KOPT-K1 (cell line): ENCODE data around the gene WASHC4.
"Not testable (repeated sequence)": the region's sequence is repeated elsewhere in the genome, so short reads cannot be mapped to it uniquely, and the experiment has no call there.

Source experiments
- H3K27ac ChIP-seq: fragments of 200-600 bp; sonication (generic); 2 replicates; pipeline ENCODE4 v1.5.1; 2016; ENCODE audit warnings: antibody characterized with exemption, mild to moderate bottlenecking, low read depth, low read length; ENCODE audit not compliant: poor library complexity, severe bottlenecking
- H3K36me3 ChIP-seq: fragments of 200-600 bp; sonication (generic); 2 replicates; pipeline ENCODE4 v1.5.1; 2017; ENCODE audit warnings: antibody characterized with exemption, mild to moderate bottlenecking, low read length, moderate library complexity; ENCODE audit not compliant: insufficient read depth
- H3K9me3 ChIP-seq: fragments of 200-600 bp; sonication (generic); 2 replicates; pipeline ENCODE4 v1.5.1; 2017; ENCODE audit warnings: antibody characterized with exemption, low read length, mild to moderate bottlenecking; ENCODE audit not compliant: insufficient read depth, poor library complexity, severe bottlenecking

The WASHC4 gene

DNA sequence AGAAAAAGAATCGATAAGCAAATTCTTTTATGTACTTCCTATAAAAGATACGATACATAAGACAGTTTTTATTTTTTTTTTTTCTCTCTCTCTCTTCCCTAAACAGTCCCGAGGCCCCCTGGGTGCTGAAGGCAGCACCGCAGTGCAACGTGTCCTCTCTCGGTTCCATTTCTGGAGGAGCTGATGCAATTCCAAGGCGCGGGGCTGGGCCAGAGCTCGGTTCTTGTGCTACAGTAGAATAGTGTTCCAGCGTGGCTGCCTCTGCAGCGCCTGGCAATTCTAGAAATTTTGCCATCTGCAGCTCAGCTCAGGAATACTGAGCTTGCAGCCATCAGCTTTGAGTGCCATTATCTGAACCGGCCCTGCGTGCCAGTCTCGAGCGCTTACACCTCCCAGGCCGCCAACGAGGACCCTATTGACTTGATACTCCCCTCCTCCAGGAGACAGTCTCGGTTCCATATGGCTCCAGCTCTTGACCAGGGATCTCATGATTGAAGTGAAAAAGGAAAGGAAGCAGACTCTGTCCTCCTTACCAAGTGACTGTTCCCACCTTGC, 23.9 kb upstream of the WASHC4 start:
- H3K27ac ChIP-seq: no peak overlapping the region
- no peaks in the 10 kb centered on the region for H3K36me3 ChIP-seq
- peaks cover 15% of the 10 kb centered on the region for H3K9me3 ChIP-seq

DNA sequence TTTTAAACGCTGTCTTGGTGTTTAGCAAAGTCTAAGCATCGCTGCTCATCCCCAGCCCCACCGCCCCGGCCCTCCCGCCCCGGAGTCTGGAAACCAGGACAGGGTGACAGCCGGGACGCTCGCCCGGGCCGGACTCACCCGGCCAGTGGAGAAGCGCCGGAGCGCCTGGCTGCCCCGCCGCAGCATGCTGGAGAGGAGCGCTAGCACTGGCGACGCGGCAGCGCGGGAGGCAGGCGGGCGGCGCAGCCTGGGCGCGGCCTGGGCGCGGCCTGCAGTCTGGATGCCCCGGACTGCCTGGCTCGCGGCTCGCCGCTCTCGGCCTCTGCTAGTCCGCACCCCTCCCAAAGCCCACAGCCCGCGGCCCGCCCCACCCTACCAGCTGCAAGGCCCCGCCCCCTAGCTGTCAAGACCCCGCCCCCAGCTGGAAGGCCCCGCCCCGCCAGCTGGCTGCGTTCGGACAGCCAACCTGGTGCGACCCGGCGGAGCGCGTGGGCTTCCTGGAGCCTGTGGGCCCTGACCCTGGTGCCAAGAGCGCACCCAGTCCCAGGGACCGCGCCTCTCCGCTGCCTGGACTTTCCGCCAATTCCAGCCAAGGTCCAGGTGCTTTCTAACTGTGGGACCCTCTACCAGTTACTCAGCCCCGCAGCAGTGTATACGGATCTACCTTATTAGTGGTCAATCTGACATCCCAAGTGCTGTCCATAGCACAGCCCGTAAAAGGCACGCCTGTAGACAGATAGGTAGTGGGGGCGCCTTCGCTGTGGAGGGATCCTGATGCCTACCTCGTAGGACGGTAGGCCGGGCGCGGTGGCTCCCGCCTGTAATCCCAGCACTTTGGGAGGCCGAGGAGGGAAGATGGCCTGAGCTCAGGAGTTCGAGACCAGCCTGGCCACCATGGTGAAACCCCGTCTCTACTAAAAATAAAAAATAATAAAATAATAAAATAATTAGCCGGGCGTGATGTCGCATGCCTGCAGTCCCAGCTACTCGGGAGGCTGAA, 23.0 kb upstream of the WASHC4 start, which contains the start of gene ALDH1L2:
Gene ALDH1L2, minus strand, starts transcription at position 208 of the 1,000 bp plus-strand sequence. Its CDS starts 22 bp downstream, at position 186.
- H3K36me3 ChIP-seq: no peaks in the 10 kb centered on the region
- H3K9me3 ChIP-seq: peaks cover 15% of the 10 kb centered on the region
- no peak within 1 kb of the TSS for H3K27ac ChIP-seq

DNA sequence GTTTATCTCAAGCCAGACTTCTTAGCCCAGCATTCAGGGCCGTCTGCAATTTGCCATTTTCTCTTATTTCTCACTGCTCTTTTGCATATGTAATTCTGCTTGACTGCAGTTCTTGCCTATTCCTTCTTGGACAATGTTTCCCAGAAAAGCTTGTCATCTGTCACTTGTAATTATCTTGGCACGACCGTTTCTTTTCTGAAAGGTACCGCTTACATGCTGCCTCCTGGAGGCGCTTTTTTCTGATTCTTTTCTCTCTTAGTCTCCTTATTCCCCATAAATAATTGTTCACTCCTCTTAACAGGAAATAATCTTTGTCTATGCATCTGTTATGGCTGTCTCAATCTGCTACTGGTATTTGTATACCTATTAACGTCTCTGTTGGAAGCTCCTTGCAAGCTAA, 22.0 kb upstream of the WASHC4 start:
- no peak overlapping the region for H3K27ac ChIP-seq
- no peaks in the 10 kb centered on the region for H3K36me3 ChIP-seq
- H3K9me3 ChIP-seq: peaks cover 15% of the 10 kb centered on the region

DNA sequence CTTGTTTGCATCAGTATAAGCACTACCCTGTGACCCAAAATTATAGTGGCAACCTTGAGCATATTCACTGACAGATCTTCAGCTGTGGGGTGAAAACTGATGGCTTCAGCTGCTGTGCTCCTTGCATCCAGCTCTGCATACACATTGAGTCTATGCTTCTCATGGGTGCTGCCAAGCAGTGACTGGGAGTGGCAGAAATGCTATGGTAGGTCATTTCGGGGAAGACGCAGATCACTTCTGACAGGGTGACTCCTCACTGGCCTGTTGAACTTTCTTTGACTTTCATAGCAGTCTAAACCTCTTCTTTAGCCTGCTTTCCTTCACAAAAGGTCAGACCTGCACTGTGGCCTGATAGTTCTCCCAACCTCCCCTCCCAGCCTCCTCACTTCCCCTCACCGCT, 17.7 kb upstream of the WASHC4 start:
- H3K9me3 ChIP-seq: peaks cover 28% of the 10 kb centered on the region
- no peak overlapping the region for H3K27ac ChIP-seq
- no peaks in the 10 kb centered on the region for H3K36me3 ChIP-seq

DNA sequence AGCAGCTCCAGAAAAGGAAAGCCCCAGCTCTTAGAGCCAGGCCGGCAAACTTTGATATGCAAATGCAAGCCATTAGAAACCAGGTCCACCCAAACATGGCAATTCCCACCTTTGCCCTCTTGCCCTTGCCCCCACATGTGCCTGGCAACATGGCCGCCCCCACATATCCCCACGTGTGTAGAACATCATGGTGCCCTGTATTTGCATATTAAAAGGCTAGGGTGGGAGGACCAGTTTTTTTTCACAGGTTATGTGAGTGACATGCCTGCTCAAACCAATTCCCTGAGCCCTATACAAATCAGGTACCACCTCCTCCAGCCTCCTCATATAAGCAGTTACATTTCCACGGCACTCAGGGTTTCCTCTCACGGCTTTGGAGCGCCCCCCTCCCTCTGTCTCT, 17.2 kb upstream of the WASHC4 start:
- Histone ChIP-seq H3K27ac (no peak overlapping the region), H3K9me3 (peaks cover 33% of the 10 kb centered on the region), H3K36me3 (no peaks in the 10 kb centered on the region)

DNA sequence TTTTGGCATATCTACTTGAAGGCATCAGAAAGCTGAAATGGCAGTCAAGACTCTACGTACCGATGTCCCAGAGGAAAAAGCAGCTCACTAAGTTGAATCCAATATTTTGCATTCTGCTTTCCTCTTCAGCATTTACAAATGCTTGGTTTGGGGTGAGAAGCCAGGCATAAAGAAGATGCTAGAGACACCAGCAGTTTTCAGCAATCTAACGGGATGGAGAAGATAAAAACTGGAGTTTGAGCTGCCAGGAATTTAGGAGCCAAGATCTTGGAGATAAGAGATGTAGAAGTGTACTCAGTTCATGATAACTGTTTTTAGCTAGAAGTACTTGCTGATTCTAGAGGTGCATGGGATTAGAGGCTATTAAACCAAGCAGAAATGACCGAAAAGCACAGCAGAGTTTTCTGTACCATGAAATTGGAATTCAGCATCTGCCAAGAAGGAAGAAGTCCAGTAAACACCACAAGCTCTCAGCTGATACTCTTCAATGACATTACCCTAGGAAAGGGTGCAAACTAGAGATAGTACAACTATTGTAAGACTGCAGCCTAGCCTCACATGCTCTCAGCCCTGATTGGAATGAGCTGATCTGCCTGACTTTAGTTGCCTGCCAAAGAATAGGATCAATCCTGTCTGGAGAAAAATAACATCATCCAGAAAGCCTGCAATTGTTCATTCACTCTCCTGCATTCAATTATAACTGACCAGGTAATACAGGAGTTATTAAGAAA, 15.9 kb upstream of the WASHC4 start:
- no peak overlapping the region for H3K27ac ChIP-seq
- H3K36me3 ChIP-seq: no peaks in the 10 kb centered on the region
- H3K9me3 ChIP-seq: peaks cover 34% of the 10 kb centered on the region

DNA sequence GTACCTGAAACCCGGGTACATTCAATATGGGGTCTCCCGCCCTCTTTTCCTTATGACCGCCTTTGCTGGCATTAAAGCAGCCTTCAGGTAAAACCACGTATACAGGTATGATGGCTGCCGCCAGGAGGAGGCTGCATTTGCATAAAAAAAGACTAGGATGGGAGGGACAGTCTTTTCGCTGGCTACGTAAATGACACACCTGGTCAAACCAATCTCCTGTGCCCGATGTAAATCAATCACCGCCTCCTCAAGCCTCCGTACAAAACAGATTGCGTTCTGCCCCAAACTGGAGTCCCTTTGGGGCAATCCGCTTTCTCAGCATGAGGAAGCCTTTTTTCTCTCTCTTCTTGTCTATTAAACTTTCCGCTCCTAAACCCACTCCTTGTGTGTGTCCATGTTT, 15.2 kb upstream of the WASHC4 start:
- peaks cover 33% of the 10 kb centered on the region for H3K9me3 ChIP-seq
- no peak overlapping the region for H3K27ac ChIP-seq
- no peaks in the 10 kb centered on the region for H3K36me3 ChIP-seq

DNA sequence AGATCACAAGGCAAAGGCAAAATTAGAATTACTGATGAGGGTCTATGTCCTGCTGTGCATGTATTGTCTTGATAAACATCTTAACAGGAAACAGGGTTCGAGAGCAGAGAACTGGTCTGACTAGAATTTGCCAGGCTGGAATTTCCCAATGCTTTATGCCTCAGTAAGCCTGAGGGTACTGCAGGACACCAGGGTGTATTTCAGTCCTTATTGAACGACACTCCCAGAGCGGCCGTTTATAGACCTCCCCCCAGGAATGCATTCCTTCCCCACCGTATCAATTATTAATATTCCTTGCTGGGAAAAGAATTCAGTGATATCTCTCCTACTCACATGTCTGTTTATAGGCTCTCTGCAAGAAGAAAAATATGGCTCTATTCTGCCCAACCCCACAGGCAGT, 12.2 kb upstream of the WASHC4 start:
- not testable (repeated sequence) for H3K36me3 ChIP-seq, H3K27ac ChIP-seq
- peaks cover 33% of the 10 kb centered on the region for H3K9me3 ChIP-seq

DNA sequence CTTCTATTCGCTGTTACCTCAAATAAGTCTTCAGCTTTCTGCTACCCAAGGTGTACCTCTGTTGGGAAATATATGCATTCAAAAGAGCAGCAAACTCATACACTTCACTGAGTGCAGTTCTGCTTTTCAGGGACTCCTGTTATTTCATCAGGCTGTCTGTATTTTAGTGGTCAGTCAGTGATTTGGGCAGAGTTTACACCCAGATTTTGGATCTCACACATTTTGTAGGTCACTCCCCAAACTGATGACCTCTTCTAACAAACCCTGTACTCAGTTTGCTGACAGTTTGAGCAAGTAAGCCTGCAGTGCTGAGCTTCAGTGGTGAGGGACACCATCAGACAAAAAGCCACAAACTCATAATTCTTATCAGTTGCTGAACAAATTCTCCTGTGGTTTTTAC, 8.2 kb upstream of the WASHC4 start:
- H3K9me3 ChIP-seq: peaks cover 24% of the 10 kb centered on the region
- peak overlapping the region; percentile 32 for H3K27ac ChIP-seq
- no peaks in the 10 kb centered on the region for H3K36me3 ChIP-seq

DNA sequence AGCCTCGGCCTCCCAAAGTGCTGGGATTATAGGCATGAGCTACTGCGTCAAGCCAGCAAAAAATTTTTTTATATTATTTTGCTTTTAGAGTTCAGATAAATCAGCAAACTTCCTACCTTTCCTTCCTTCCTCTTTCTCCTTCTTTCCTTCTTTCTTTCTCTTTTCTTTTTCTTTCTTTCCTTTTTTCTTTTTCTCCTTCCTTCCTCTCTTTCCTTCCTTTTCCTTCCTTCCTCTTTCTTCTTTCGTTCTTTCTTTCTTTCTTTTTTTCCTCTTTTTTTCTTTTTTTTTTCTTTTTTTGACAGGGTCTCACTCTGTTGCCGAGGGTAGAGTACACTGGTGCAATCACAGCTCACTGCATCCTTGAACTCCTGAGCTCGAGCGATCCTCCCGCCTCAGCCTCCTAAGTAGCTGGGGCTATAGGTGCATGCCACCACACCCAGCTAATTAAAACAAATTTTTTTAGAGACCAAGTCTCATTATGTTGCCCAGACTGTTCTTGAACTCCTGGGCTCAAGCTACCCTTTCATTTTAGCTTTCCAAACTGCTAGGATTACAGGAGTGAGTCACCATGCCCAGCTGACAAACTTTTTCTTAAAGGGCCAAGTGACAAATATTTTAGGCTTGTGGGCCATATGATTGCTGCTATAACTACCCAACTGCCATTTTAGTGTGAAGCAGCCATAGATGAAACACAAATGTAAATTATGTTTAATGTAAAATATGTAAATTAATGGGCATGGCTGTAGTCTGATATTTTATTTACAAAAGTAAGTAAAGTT, 7.1 kb upstream of the WASHC4 start:
- Histone ChIP-seq H3K27ac (no peak overlapping the region), H3K36me3 (no peaks in the 10 kb centered on the region), H3K9me3 (peaks cover 14% of the 10 kb centered on the region)

DNA sequence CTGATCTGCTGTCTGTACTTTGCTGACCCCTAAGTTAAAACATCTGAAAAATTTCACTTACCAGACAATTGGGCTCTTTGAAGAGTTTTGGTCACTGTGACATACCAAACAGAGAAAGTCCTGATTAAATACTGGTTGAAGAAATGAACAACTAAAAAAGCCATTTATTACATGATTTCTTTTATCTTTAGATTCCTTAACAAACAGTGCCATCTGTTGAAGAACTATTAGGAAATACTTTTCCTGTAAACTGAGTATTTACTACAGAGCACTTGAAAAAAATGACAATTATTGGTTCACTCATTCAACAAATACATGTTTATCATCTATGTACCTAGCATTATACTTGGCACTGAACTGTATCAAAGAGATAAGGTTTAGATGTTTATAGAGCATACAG, 6.5 kb upstream of the WASHC4 start:
- Histone ChIP-seq H3K9me3 (peaks cover 9% of the 10 kb centered on the region), H3K27ac (no peak overlapping the region), H3K36me3 (no peaks in the 10 kb centered on the region)

DNA sequence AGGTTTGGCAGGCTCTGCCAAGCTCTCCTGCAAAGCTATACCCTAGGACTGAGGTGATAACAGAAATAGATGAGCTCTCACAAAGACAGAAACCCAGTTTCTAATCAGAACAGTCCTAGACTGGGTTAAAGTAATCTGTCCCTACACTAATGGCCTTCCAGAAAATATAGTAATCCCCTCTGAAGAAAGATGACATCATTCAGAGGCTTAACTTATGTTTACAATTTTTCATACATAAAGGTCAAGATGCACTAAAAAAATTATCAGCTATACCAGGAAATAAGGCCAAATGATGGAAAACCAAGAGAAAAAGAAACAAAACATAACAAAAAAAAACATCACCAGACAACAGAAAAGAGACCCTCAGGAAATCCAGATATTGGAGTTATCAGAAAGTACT, 4.9 kb upstream of the WASHC4 start:
- no peaks in the 10 kb centered on the region for H3K9me3 ChIP-seq
- H3K36me3 ChIP-seq: no peaks in the 10 kb centered on the region
- H3K27ac ChIP-seq: no peak overlapping the region

DNA sequence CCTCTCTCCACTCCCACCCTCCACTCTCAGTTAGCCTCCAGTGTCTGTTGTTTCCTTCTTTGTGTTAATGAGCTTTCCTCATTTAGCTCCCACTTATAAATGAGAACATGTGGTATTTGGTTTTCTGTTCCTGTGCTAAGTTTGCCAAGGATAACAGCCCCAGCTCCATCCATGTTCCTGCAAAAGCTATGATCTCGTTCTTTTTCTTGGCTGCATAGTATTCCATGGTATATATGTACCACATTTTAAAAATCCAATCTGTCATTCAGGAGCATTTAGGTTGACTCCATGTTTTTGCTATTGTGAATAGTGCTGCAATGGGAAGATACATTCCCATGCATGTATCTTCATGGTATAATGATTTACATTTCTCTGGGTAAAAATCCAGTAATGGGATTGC, 2.8 kb upstream of the WASHC4 start:
- Histone ChIP-seq H3K27ac (no peak overlapping the region), H3K9me3 (no peaks in the 10 kb centered on the region)

DNA sequence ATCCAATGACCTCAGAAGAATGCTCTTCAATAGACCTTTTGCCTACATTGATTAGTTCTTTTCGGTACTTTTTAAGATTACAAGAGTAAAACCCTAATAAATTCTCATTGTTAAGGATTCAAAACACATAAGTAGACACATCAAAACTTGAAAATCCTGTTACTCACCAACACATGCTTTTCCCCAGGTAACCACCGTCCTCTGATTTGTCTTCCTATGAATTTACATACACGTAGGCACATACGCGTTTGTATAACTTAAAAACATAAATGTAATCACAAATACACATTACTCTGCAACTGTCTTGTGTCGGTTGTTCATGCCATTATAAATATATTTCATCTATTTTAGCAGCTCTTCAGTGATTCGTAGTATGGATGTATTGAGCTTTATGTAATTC, 910 bp upstream of the WASHC4 start:
- H3K27ac ChIP-seq: no peak overlapping the region
- H3K9me3 ChIP-seq: no peaks in the 10 kb centered on the region

More for the DNA sequence above, 2.8 kb upstream of the WASHC4 start:
- H3K36me3 ChIP-seq: no peaks in the 10 kb centered on the region

DNA sequence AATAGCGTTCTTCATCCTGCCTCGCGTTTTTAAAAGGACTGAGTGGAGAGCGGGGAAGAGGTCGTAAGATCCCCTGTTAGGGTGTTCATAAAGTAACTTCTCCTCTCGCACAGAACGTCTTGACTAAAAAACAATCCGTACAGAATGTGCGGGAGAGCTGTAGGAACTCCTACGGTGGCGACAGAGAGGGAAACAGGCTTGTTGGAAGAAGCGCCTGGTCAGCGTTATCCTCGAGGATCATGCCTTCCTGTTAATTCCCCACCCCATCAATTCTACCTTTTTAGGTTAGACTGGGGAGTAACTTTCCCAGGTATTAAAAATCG, 399 bp upstream of the WASHC4 start:
- H3K27ac ChIP-seq: peak overlapping the region; percentile 80
- H3K36me3 ChIP-seq: peaks cover 6% of the 10 kb centered on the region
- H3K9me3 ChIP-seq: no peaks in the 10 kb centered on the region

More for the DNA sequence above, 910 bp upstream of the WASHC4 start:
- peaks cover under 1% of the 10 kb centered on the region; the same call in 1 of the 2 replicates for H3K36me3 ChIP-seq
